HG03460 (cell line): ENCODE data around the gene ADCY5.

ENCODE experiments used
- ATAC-seq: cut with Tn5 transposase; IDR thresholded peaks from one replicate; pipeline ENCODE4 v1.9.1; 2021; ENCODE audit not compliant: unreplicated experiment

The ADCY5 gene

GRCh38 chr3:123431007-123431657 lies 17.8 kb downstream of the ADCY5 start:
- no peak for ATAC-seq

- ATAC-seq = no peak
Measured at GRCh38 chr3:123430266-123430665, 18.6 kb downstream of the ADCY5 start.

GRCh38 chr3:123429362-123430125 lies 19.3 kb downstream of the ADCY5 start:
- ATAC-seq = no peak

- no peak for ATAC-seq
Measured at GRCh38 chr3:123424999-123425712, 23.7 kb downstream of the ADCY5 start.

- ATAC-seq = no peak
Measured at GRCh38 chr3:123424321-123424998, 24.4 kb downstream of the ADCY5 start.

GRCh38 chr3:123423806-123424205 lies 25.1 kb downstream of the ADCY5 start:
- no peak for ATAC-seq

- ATAC-seq = no peak
Measured at GRCh38 chr3:123423031-123423430, 25.9 kb downstream of the ADCY5 start.

- no peak for ATAC-seq
Measured at GRCh38 chr3:123422457-123422856, 26.4 kb downstream of the ADCY5 start.

- no peak for ATAC-seq
Measured at GRCh38 chr3:123421353-123422174, 27.3 kb downstream of the ADCY5 start.

GRCh38 chr3:123420416-123420968 lies 28.4 kb downstream of the ADCY5 start:
- ATAC-seq = no peak

GRCh38 chr3:123419850-123420297 lies 29.0 kb downstream of the ADCY5 start:
- ATAC-seq = no peak

- no peak for ATAC-seq
Measured at GRCh38 chr3:123419181-123419849, 29.6 kb downstream of the ADCY5 start.

GRCh38 chr3:123416647-123417046 lies 32.2 kb downstream of the ADCY5 start:
- ATAC-seq = no peak

GRCh38 chr3:123416173-123416572 lies 32.7 kb downstream of the ADCY5 start:
- no peak for ATAC-seq

- no peak for ATAC-seq
Measured at GRCh38 chr3:123414973-123415775, 33.7 kb downstream of the ADCY5 start.

GRCh38 chr3:123412811-123413604 lies 35.9 kb downstream of the ADCY5 start:
- no peak for ATAC-seq

- ATAC-seq = no peak
Measured at GRCh38 chr3:123412076-123412475, 36.8 kb downstream of the ADCY5 start.
